Osteocyte (in vitro differentiated cells): Measurements from ENCODE around the gene TOP1. TPM values are rescaled to one million over a fixed set of nuclear protein-coding genes. Genes with fewer than 3 reads are reported as not detected.
A peak's percentile ranks its signal among the peaks of the same experiment; 100 is the strongest.

Source experiments
- DNase-seq: peaks from one replicate; pipeline ENCODE4 v3.0.0; 2021; ENCODE audit warnings: mixed read lengths; ENCODE audit not compliant: unreplicated experiment; ENCODE audit errors: extremely low spot score
- H3K27ac Mint-ChIP-seq: one replicate; pipeline ENCODE4 v1.8.0; 2021; ENCODE audit warnings: mild to moderate bottlenecking, mixed read lengths; ENCODE audit not compliant: unreplicated experiment
- H3K27me3 Mint-ChIP-seq: one replicate; pipeline ENCODE4 v1.8.0; 2021; ENCODE audit warnings: mixed read lengths; ENCODE audit not compliant: unreplicated experiment
- H3K36me3 Mint-ChIP-seq: one replicate; pipeline ENCODE4 v1.8.0; 2021; ENCODE audit warnings: mixed read lengths; ENCODE audit not compliant: unreplicated experiment
- H3K4me1 Mint-ChIP-seq: one replicate; pipeline ENCODE4 v1.8.0; 2021; ENCODE audit warnings: mixed read lengths; ENCODE audit not compliant: unreplicated experiment
- H3K4me3 Mint-ChIP-seq: one replicate; pipeline ENCODE4 v1.8.0; 2021; ENCODE audit warnings: mild to moderate bottlenecking, moderate library complexity, mixed read lengths; ENCODE audit not compliant: unreplicated experiment
- H3K9me3 Mint-ChIP-seq: one replicate; pipeline ENCODE4 v1.8.0; 2021; ENCODE audit warnings: mixed read lengths; ENCODE audit not compliant: unreplicated experiment
- total RNA-seq: library from RNA; stranded (reverse); gene quantifications from 2 replicates; pipeline ENCODE4 v1.2.1, GENCODE V29; 2021
- TF ChIP-seq, protein P1 (sequence below): fragments of 200-600 bp; sonication (generic); IDR thresholded peaks from 2 replicates; pipeline ENCODE4 v1.5.0; 2021; ENCODE audit warnings: antibody characterized with exemption, mild to moderate bottlenecking, moderate library complexity

The TOP1 gene
- total RNA-seq, 1 donor from 2014 or later, result 51.1 TPM

DNA sequence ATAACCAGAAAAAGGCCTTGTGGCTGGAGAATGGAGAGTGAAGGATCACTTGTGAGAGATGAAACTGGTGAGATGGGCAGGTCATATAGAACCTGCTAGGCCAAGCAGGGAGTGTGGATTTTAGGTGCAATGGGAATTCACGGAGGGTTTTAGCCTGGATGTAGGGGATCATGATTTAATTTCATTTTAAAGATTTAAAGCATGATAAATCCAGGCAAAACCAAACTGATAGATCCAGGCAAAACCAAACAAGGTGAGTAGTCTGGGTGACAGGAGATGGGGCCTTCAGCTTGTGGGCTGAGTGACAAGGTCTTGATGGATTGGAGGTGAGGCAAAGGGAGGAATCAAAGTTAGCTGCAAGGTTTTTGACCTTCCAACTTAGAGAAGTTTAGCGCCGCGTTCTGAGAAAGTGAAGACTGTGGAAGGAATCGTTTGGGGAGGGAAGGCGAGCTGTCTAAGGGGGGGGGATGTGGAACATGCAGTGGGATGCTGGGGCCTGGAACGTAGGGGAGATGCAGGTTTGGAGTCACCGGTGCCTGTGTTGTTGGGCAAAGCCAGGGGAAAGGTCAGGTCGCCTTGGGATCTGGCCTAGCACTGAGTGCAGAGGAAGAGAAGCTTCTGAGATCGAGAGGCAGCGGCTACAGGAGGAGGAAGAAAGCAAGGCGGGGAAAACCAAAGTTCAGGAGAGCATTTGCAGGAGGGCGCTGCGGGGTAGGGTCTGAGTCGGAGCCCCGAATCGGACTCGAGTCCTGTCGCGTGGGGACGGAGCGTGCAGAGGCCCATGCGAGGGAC, 107.5 kb downstream of the TOP1 start:
- DNase-seq, result no peak
- no peaks in the 10 kb centered on the region for H3K27me3 Mint-ChIP-seq
- H3K27ac Mint-ChIP-seq, result peak overlapping the region; percentile 84
- peaks cover 40% of the 10 kb centered on the region for H3K4me1 Mint-ChIP-seq
- TF ChIP-seq, protein P1, sequence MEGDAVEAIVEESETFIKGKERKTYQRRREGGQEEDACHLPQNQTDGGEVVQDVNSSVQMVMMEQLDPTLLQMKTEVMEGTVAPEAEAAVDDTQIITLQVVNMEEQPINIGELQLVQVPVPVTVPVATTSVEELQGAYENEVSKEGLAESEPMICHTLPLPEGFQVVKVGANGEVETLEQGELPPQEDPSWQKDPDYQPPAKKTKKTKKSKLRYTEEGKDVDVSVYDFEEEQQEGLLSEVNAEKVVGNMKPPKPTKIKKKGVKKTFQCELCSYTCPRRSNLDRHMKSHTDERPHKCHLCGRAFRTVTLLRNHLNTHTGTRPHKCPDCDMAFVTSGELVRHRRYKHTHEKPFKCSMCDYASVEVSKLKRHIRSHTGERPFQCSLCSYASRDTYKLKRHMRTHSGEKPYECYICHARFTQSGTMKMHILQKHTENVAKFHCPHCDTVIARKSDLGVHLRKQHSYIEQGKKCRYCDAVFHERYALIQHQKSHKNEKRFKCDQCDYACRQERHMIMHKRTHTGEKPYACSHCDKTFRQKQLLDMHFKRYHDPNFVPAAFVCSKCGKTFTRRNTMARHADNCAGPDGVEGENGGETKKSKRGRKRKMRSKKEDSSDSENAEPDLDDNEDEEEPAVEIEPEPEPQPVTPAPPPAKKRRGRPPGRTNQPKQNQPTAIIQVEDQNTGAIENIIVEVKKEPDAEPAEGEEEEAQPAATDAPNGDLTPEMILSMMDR, result no peak
- no peaks in the 10 kb centered on the region for H3K36me3 Mint-ChIP-seq
- H3K4me3 Mint-ChIP-seq, result peak overlapping the region; percentile 80
- H3K9me3 Mint-ChIP-seq, result no peaks in the 10 kb centered on the region

DNA sequence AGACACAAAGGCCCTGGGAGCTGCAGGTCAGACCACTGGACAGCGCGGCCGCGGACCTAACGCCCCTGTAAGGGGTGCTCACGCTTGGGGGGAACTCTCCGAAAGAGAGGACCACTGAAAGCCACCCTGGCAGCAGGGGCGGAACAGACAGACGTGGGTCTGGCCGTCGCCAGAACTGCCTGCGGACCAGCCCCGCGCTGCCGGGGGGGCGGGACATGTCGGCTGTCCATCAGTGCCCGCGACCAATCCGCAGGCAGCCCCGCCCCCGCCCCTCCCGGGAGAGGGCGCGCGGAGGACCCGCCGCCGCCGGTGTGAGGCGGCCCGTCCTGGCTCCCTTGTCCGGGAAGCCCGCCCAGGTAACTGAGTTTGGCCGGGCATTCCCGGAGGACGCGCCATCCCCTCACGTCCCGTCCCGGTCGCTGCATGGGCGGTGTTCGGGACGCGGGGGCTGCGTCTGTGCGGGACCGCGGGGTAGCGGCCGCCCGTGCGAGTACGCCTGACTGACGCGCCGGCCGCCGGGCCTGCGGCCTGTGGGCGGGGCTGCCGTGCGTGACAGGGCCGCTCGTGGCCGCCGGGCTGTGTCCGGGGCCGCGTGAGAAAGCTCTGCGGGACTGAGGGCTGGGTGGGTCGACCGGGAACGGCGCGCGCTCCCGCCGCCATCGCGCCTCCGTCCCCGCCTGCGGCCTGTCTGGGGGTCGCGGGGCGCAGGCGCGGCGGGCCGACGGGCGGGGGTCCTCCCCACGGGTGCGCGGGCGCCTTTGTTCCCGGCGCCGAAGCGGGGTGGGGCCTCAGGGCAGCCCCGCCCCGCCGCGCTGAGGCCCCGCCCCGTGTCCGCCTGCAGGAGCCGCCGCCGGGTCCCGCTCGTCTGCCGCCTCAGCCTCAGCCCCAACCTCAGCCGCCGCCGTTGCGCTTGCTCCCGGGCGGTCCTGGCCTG, 108.3 kb downstream of the TOP1 start, which contains the start of gene PLCG1:
PLCG1 (plus strand) TSS at position 864 of the 934 bp plus-strand sequence. CDS start 99 bp downstream, outside the sequence.
- Mint-ChIP-seq H3K9me3 (no peaks in the 10 kb centered on the region), H3K4me1 (peaks cover 49% of the 10 kb centered on the region), H3K4me3 (peak within 1 kb of the TSS; percentile 89), H3K27me3 (no peaks in the 10 kb centered on the region), H3K36me3 (no peaks in the 10 kb centered on the region), H3K27ac (peak within 1 kb of the TSS; percentile 90)
- TF ChIP-seq, protein P1, result no peak
- peak; percentile 96 for DNase-seq

DNA sequence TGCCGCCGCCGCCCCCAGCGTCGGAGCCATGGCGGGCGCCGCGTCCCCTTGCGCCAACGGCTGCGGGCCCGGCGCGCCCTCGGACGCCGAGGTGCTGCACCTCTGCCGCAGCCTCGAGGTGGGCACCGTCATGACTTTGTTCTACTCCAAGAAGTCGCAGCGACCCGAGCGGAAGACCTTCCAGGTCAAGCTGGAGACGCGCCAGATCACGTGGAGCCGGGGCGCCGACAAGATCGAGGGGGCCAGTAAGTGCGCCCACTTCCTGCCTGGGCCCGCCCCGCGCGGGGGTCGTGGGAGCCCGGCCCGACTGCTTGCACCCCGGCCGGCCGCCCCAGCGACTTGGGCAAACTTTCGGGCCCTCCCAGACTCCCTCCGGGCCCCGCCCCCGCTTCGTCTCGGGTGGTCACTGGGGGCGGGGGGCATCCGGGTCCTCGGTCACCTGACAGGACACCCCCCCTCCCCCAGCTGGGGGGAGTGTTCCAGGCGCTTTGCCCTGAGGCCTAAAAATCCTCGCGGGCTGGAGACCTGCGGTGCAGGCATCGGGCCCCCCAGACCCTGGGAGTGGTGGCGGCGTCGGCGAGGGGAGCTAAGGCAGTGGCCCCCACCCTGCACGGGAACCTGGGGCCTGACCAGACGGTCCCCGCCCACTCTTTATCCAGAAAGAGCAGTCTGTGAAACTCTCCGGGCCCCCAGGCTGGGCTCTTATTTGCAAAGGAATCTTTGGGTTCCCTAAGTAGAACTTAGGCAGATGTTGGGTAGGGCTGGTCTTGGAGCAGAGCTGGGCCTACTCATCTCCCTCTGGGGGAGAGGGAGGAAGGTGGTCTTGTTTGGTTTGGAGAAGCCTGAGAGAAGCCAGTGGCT, 109.2 kb downstream of the TOP1 start:
- no peaks in the 10 kb centered on the region for H3K36me3 Mint-ChIP-seq
- DNase-seq, result peak; percentile 89
- TF ChIP-seq, protein P1, result no peak
- peak overlapping the region; percentile 90 for H3K27ac Mint-ChIP-seq
- no peaks in the 10 kb centered on the region for H3K9me3 Mint-ChIP-seq
- H3K27me3 Mint-ChIP-seq, result no peaks in the 10 kb centered on the region
- H3K4me1 Mint-ChIP-seq, result peaks cover 57% of the 10 kb centered on the region
- peak overlapping the region; percentile 89 for H3K4me3 Mint-ChIP-seq

DNA sequence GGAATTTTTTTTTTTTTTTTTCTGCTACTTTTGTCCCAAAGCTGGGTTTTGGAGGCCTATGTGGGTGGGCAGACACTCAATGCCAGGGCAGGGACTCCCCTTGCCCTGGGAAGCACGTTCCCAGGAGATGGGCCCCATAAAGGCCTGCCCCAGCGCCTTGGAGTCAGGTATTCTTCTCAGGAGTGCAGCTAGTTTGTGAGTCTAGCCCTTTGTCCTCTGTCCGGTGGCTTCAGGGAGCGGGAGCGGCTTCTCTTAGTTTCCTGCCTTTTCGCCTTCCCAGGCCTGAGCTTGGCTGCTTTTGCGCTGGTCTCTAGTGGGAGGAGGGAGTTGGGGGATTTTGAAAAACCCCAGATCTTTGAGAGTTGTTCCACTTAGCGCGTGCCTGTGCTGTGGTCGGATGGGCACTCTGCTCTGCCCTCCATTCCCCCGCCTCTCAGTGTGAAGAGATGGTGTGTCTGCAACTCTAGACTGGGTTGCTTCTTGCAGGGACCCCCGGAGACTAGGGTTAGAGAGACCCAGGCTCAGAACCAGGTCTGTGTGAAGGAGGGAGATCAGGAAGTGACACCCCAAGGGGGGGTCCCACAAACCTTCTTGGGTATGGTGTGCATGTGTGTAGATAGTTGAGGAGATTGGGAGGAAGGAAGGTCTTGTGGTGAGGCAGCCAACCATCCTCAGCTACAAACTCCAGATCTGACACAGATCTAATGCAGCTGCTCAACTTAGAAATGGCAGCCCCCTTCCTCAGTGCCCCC, 110.0 kb downstream of the TOP1 start:
- H3K27ac Mint-ChIP-seq, result peak overlapping the region; percentile 90

More for the DNA sequence above, 110.0 kb downstream of the TOP1 start:
- Mint-ChIP-seq H3K4me3 (peak overlapping the region; percentile 89), H3K36me3 (no peaks in the 10 kb centered on the region), H3K4me1 (peaks cover 62% of the 10 kb centered on the region), H3K9me3 (no peaks in the 10 kb centered on the region), H3K27me3 (no peaks in the 10 kb centered on the region)
- TF ChIP-seq, protein P1, result no peak
- DNase-seq, result no peak
